HG03442 (cell line): ENCODE data around the gene LRRC75A.

Experiments used
- ATAC-seq: cut with Tn5 transposase; IDR thresholded peaks from one replicate; pipeline ENCODE4 v1.9.1; 2021; ENCODE audit warnings: mild to moderate bottlenecking, moderate library complexity; ENCODE audit not compliant: unreplicated experiment

The LRRC75A gene

GRCh38 chr17:16494059-16494458, 2.1 kb upstream of the LRRC75A start:
- ATAC-seq: no peak

- ATAC-seq: no peak
These were observed 1.6 kb upstream of the LRRC75A start for GRCh38 chr17:16493531-16494046.

GRCh38 chr17:16492613-16493530, 879 bp upstream of the LRRC75A start:
- no peak for ATAC-seq

GRCh38 chr17:16491131-16491702, 776 bp downstream of the LRRC75A start:
- ATAC-seq: no peak

- no peak for ATAC-seq
These were observed 2.6 kb downstream of the LRRC75A start for GRCh38 chr17:16489431-16489830.

DNA sequence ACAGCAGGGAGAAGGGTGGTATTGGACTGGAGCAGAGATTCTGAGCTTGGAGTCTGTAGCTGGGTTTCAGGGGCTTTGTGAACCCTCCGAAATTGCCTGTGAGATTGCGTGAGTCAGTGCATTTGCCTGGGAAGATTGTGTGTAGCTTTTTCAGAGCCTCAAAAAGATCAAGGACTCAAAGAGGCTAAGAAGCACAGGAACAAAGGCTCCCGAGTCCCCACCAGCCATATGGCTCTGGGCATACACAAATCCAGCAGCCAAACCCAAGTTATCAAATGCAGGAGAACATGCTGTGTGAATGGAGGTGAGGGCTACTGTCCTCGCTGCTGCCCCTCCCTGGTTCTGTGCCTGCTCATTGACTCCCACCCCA, 3.0 kb downstream of the LRRC75A start:
- ATAC-seq: no peak

- no peak for ATAC-seq
These were observed 3.6 kb downstream of the LRRC75A start for GRCh38 chr17:16488186-16488967.

GRCh38 chr17:16486373-16487250, 5.4 kb downstream of the LRRC75A start:
- no peak for ATAC-seq

- ATAC-seq: no peak
These were observed 7.4 kb downstream of the LRRC75A start for GRCh38 chr17:16484445-16485175.

DNA sequence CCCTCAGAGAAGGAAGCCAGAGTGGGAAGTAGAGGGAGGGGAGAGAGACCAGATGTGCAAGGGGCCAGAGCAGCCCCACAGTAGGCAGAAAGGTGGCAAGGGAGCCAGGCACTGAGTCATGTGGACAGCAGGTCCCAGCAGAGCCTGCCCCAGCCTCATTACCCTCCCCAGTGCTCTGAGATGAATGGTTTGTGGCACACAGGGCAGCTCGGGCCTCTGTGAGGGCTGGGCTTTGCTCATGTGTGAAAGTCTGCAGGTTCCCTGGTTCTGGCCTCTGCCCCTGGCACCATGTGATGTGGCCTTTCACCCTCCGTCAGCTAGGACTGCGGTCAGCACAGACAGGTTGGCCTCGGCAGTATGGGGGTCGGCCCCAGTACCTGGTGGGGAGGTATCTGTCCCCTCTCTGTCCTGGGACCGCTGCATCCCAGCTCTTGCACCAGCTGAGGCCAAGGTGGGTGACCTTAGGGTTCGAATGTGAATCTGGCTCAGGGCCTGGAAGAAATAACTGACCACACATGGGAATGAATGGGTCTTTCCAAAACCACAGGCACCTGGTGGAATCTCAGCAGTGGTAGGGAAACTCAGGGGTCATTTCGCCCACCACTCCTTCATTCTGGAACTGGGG, 8.9 kb downstream of the LRRC75A start:
- ATAC-seq: no peak

DNA sequence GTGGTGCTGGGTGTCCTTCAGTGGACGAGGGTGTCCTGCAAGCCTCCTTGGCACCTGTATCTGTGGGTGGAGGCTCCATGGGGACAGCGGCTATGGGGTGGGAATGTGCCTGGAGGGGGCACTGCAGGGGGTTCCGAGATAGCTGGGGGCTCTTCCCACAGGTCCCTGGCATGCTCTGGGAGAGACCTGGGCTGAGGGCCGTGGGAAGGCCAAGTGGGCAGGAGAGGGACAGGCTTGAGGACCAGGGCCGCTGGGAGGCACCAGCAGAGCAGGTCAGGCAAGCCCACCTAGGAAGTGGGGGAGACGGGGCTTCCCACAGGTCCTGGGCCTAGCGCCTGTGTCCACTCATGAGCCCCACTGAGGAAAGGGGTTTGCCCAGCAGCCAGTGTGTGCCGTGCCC, 9.7 kb downstream of the LRRC75A start:
- no peak for ATAC-seq

GRCh38 chr17:16480995-16481394, 11.0 kb downstream of the LRRC75A start:
- no peak for ATAC-seq

DNA sequence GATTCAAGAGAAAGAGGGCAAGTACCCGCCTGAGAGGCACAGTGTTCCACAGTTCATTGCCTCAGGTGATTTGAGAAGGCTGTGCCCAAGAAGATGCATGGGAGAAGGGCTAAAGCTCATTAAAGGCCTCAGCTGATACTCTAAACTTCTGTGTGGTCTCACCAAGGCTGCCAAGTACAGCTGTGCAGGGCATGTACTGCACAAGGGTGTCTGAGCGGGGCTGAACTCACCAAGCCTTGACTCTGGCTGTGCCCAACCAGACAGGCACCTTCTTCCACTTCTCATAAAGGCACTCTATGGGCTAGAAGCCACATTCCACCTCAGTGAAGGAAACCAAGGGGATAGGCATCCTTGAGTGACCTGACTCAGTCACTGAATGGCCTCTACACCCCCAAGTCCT, 12.7 kb downstream of the LRRC75A start:
- ATAC-seq: no peak

DNA sequence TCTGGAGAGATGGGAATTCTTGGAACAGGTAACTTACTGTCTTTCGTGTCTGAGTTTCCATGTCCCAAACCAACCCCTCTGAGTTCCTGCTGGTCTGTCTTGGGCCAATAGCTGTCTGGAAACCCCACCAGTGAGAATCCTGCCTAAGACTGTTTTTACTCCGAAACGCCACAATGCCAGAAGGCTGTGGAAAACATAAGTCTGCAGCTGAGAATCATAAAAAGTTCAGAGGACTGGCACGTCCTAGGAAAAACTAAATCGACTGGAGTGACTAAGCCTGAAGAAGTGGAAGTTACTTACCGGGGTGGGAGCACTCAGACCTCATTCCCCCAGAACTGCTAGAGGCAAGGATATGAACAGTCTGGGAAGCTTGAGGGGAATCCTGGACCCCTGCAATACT, 13.3 kb downstream of the LRRC75A start:
- no peak for ATAC-seq

- no peak for ATAC-seq
These were observed 14.3 kb downstream of the LRRC75A start for GRCh38 chr17:16477666-16478065.

DNA sequence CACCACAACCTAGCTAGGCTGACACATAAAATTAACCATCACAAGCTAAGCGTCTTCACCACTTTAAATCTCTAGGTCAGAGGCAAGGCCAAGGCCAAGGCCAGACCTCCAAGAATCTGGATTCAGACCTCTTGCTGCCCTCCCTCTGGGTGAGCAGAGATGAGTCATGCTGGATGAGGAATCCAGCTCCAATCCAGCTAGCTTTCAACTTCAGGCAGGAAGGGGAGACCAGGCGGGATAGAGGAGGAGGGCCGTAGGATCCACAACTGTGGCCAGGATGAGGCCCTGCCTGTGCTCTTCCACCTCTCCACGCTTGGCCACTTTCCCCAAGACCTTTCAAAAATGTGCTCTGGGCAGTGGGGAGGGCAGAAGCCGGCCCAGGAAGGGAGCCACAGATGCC, 14.7 kb downstream of the LRRC75A start:
- ATAC-seq: no peak

DNA sequence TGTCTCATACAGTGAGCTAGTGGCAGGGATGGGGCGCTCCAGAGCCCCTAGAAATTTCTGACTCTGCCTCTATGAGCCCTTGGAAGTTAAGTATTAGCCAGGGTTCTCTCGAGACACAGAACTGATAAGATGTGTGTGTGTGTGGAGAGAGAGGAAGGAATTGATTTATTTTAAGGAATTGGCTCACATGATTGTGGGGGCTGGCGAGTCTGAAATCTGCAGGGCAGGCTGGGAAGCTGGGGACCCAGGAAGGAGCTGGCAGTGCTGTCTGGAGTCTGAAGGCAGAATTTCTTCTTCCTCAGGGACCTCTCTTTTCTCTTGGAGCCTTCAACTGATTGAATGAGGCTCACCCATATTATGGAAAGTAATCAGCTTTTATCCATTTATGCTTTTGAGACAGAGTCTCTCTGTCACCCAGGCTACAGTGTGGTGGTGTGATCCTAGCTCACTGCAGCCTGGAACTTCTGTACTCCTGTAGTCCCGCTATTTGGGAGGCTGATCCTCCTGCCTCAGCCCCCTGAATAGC, 16.8 kb downstream of the LRRC75A start:
- ATAC-seq: no peak

- ATAC-seq: no peak
These were observed 17.8 kb downstream of the LRRC75A start for GRCh38 chr17:16474012-16474725.
